OCI-LY7 (cell line): Measurements from ENCODE around the gene VPS13D.

ENCODE experiments used
- CTCF ChIP-seq: fragments of 200-600 bp; sonication (generic); conservative IDR thresholded peaks from 2 replicates; pipeline ENCODE4 v1.5.1; 2014; ENCODE audit warnings: mild to moderate bottlenecking, antibody characterized with exemption, low read length, moderate library complexity, mixed read lengths
- EZH2phosphoT487 ChIP-seq: fragments of 200-600 bp; sonication (generic); IDR thresholded peaks from 2 replicates; pipeline ENCODE4 v1.6.1; 2018; ENCODE audit warnings: low read depth, borderline replicate concordance, mild to moderate bottlenecking, mixed run types, antibody characterized with exemption, low read length, moderate library complexity, mixed read lengths

DNA sequence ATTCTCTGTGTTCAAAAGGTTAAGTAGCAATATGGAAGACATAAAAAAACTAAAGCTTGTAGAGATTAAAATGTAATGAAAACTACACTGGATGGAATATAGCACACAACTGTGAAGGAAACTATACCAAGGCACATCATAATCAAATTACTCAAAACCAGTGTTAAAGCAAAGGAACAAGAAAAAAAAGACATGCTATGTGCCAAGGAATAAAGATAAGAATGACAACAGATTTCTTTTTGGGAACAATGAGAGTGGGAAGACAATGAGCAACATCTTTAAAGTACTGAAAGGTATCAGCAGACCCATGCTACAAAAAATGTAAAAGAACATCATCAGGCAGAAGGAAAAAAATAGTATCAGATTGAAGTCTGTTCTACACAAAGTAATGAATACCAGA lies 157.8 kb downstream of the VPS13D start:
- TF ChIP-seq CTCF (no peak), EZH2phosphoT487 (no peak)
